Left kidney (tissue), 2 donors: ENCODE measurements around the gene MROH8. TPM values are rescaled to one million over a fixed set of nuclear protein-coding genes. Genes with fewer than 3 reads are reported as not detected.

Experiments used
- DNase-seq: peaks from one replicate; pipeline ENCODE4 v3.0.0-alpha.2; 2013
- polyA plus RNA-seq: library from polyadenylated mRNA; unstranded; fragments of 120-200 nt; gene quantifications from one replicate; pipeline ENCODE4 v1.2.1, GENCODE V29; 2013; ENCODE audit not compliant: insufficient read length

The MROH8 gene
- polyA plus RNA-seq, 1 donor: 9.2 TPM

DNA sequence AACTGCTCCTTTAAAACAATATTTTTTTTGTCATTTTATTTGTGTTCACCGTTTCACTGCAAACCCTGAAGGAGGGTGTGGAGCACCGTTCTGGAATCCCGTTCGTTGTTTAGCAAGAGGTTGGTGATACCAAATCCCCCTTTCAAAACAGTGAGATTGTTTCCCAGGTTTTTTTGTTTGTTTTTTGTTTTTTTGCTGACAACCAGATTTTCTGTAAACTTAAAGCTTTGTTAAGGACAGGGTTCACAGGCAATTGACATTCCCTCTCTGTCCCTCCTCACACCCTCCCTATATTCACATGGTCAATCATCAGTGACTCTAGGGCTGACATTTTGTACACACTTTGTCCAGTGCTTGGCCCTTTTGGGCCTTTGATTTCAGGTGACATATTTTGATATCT lies 21.0 kb upstream of the MROH8 start:
- DNase-seq: no peak

DNA sequence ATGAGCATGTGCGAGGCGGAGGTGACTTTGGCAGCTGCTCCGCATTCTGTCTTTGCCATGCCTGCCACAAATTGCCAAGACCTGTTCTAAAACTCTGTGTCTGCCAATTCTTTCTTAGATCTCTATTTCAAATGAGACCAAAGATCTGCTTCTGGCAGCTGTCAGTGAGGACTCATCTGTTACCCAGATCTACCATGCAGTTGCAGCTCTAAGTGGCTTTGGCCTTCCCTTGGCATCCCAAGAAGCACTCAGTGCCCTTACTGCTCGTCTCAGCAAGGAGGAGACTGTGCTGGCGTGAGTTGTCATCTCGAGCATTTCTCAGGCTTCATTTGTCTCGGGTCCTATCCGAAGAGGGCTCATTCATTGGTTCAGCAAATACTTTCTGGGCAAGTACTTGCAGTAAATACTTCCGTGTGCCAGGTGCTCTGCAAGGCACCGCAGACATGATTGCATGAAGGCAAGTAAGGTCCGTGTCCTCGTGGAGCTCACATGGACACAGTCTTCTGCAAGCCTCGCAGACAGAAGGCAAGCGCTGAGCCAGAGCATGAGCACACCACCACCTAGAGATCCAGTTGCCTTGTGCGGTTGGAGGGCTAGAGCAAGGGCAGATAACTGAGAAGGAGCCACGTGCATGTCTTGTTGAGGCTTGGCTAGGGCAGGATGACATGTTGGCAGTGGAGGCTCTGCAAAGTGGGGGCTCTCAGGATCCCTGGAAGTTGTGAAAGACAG lies 19.7 kb upstream of the MROH8 start:
- no peak for DNase-seq

DNA sequence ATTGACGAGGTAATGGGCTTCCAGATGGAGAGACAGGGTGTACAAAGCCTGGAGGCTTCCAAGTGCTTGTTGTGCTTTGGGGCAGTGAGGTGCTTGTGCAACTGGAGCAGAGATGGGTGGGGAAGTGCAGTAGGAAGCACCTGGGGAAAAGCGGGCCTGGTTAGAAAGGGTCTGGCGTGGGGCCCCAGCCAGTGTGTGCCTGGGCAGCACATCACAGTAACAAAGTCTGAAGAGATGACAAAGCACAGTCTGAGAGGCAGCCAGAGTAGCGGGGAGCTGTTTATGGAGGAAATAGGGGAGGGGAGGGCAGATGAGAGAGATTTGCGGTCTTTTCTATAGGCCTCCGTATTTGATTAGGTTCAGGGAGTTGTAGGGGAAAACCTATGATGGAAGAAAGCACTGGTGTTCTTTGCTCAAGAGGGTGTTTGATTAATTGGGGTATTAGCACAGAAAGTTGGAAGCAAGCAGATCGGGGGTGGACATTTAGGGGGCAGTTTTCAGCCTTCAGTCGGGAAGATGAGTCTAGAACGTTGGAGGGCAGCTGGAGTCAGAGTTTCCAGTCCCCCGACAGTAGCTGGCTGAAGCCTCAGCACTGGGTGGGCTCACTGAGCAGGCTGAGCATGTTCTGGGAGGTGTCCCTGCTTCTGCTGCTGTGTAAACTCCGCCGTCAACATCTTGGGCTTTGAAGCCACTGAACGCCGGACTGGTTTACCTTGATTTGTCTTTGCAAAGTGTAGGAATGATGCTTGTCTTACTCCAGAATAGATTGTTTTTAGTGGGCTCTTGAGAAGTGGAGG lies 15.5 kb upstream of the MROH8 start:
- no peak for DNase-seq

- no peak for DNase-seq
These were observed 14.5 kb upstream of the MROH8 start for GRCh38 chr20:37193821-37194220.

GRCh38 chr20:37193226-37193625 lies 13.9 kb upstream of the MROH8 start:
- no peak for DNase-seq

DNA sequence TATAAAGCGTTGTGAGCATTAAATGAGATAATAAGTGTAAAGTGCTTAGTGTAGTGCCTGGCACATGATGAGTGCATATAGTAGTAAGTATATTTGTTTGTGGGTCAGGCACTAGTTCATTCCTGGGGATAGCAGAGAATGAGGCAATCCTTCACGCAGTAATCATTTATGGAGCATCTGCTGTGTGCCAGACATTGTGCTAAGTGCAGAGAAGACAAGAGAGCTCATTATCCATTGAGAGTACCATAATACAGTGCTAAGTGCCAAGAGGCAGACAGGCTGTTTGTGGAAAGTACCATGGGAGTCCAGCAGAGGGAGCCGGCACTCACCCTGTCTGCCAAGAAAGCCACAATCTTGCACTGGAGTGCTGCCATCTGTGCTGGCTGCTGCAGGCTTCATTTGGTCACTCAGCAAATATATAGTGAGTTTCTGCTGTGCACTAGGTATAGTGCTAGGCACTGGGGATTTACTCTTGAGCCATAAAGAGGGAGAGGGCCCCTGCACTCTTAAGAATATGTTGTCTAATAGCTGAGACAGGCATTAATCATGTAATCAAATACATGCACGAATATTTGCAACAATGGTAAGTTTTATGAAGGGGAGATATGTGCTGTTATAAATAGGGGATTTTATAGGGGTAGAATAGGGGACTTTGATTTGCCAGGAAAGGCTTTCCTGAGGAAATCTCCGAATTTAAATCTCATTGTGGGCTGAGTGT lies 12.9 kb upstream of the MROH8 start:
- DNase-seq: peak; percentile 71

DNA sequence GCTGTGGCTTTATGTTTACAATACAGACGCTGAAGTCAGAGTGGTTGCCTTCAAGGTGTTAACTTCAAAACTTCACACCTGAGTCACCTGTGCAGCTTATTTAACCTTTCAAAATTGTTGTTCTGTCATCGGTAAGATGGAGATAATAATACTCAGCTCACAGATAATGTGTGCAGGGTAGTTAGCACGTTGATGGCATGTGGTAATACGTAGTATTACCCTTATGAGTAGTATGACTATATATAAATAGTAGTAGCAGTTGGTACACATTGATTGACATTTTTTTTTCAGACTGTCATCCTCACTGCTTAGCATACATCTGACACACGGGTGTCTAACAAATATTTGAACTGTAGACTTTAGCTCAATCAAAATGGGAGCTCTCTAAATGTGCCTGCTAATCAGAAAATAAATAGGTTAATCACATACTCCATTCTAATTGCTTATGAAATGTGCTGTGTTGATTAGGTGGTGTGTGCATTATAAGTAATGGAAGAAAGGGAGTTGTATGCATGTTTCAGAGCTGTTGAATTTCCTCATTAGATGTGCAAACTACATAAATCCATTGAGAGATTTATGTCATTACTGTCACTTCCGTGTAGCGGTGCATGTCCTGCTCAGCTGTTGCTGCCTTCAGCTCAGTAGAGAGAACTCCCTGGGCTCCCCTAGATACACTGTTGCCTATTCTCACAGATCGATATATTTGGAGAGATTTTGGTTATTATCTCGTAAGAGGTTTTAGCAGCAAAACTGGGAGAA lies 11.2 kb upstream of the MROH8 start:
- no peak for DNase-seq

DNA sequence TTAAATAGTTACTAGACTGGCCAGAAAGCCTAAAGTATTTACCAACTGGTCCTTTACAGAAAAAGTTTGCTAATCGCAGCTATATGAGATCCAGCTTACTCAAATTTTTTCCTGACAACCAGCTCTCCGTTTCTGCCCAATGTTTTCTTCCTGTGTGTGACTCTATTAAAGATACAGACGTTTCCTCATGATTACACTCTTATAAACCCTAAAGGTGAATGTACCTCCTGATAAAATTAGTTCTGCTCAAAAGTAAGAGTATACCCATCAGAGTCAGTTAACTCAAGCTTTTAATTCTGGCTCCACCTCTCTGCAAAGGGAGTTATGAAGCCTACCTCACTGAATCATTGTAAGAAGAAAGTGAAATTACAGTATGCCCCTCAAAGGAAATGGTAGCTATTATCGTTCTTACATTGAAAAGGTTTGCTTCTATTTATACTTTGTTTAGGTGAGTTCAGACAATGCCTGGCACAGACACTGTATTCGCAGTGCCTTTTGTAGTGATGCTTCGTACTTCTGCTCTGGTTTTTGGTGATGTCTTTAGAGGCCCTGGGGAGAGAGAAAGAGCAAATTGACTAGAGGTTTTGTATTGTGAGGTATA lies 10.2 kb upstream of the MROH8 start:
- DNase-seq: no peak

GRCh38 chr20:37188787-37189186 lies 9.4 kb upstream of the MROH8 start:
- DNase-seq: no peak

- DNase-seq: no peak
These were observed 6.3 kb upstream of the MROH8 start for GRCh38 chr20:37185686-37186085.

DNA sequence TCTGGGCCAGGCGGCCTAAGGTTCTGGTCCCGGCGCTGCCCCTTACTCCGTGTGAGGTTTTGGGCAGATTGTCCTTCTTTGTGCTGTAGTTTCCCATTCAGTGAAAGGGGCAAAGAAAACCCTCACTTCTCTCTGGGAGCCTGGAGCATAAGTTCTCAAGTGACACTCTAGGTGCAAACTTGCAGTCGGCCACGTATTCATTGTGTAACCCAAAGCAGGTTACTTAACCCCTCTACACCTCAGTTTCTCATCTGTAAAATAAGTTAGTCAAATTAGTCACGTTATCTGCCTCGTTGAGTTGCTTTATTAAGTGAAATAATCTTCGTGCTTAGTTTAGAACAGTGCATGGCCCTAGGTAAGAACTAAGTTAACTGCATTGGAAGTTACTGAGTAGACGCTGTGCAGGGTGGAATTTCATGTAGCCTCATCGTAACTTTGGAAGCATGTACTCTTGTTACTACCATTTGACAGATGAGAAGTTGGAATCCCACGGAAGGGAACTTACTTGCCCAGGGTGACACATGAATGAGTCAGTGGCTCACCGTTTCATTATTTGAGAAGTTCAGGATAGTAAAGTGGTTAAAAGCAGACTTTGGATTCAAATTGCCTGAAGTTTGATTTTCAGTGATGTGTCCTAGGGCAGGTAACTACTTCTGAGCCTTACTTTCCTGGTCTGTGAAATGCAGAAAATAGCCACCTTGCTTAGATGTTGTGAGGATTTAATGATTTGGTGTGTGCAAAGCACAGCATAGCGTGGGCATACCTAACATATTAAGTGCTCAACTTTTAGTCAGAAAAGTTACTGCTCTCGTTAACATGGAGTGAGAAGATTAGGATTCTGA lies 556 bp upstream of the MROH8 start:
- no peak for DNase-seq

DNA sequence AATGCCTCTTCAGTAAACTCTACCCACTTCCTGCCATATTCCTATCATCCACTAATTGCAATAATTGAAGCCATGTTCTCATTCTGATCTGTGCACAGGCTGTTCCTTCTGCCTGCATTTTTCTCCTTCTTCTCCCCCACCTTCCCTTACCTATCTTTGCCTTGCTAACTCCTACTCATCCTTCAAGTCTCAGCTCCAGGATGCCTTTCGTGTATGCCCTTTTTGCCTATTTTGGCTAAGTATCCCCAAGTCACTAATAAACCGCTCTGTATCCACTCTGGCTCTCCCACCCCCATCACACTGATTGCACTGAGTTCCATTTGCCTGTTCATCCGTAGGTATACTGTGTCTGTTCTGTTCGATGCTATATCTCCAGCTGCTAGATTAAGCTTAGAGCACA lies 6.5 kb downstream of the MROH8 start:
- no peak for DNase-seq

DNA sequence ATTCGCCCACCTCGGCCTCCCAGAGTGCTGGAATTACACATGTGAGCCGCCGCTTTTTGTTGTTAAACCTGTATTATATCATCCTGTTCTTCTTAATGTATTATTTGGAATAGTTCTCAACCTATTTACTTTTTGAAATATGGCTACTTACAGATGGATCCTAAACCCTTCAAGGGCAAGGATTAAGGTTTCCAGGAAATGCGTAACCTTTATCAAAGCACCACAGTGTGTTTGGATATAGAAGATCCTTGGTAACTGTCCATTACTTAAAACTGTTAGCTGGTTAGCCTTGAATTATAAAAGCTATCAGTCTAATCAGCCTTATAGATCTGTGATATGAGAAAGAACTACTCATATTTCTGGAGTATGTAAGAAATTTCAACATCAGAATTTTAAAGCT lies 12.5 kb downstream of the MROH8 start:
- DNase-seq: no peak

DNA sequence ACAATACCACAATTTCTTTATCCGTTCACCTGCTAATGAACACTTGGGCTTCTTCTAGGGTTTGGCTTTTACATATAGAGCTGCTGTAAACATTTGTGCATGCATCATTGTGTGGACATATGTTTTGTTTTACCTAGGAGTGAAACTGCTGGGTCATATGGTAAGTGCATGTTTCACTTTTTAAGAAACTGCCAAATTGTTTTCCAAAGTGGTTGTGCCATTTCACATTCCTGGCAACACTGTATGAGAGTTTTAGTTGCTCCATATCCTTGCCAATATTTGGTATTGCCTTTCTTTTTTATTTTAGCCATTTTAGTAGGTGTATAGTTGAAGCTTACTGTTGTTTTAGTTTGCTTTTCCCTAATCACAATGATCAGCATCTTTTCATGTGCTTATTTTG lies 14.3 kb downstream of the MROH8 start:
- no peak for DNase-seq

DNA sequence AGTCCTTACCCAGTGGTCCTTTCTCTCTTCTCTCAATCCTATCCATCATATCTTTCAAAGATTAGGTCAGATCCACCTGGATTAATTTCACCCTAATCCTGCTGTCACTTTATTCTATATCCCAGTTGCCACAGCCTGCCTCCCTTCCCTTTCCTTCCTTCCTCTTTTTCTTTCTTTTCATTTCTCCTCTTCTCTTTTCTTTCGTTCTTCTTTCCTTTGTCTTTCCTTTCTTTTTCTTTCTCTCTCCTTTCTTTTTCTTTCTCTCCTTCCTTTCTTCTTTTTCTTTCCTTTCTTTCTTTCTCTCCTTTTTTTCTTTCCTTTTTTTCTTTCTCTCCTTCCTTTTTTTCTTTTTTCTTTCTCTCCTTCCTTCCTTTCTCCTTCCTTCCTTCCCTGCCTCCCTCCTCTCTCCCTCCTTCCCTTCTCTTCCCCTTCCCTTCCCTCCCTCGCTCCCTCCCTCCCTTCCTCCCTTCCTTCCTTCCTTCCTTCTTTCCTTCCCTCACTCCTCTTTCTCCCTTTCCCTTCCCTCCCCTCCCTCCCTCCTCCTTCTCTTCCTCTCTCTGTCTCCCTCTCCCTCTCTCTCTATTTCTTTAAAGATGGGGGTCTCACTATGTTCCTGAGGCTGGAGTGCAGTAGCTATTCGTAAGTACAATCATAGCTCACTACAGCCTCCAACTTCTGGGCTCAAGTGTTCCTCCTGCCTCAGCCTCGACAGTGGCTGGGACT lies 15.4 kb downstream of the MROH8 start:
- DNase-seq: no peak

- DNase-seq: no peak
These were observed 16.7 kb downstream of the MROH8 start for GRCh38 chr20:37162646-37163045.

- DNase-seq: no peak
These were observed 17.4 kb downstream of the MROH8 start for GRCh38 chr20:37161830-37162549.

GRCh38 chr20:37160683-37161082 lies 18.7 kb downstream of the MROH8 start:
- DNase-seq: no peak

DNA sequence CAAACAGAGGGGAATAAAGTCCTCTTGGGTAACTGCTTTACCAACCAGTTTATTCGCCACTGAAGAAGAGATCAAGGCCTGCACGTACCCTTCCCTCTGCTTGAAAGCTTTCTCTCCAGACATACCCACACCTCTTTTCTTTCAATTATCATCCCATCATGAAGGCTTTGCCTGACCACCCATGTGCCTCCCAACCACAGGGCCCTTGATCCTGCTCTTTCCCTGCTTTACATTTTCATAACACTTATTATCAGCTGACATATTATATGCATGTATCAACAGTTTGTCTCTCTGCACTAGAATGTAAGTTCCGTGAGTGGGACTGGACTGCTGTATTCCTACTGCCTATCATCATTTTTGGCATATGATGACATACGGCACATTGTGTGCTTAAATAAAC lies 21.1 kb downstream of the MROH8 start:
- DNase-seq: no peak

GRCh38 chr20:37155987-37156386 lies 23.4 kb downstream of the MROH8 start:
- no peak for DNase-seq
